Kidney epithelial cell (primary cell): ENCODE results near the gene B3GAT1. TPM values are rescaled to one million over a fixed set of nuclear protein-coding genes. Genes with fewer than 3 reads are reported as not detected.

Source experiments
- DNase-seq: peaks from one replicate; pipeline ENCODE4 v3.0.0-alpha.2; 2010; ENCODE audit warnings: low read depth
- H3K27me3 ChIP-seq: 2 replicates; pipeline ENCODE4 v1.6.0; 2011; ENCODE audit warnings: low read length; ENCODE audit not compliant: control insufficient read depth, insufficient read depth
- H3K36me3 ChIP-seq: 2 replicates; pipeline ENCODE4 v1.5.1; 2011; ENCODE audit warnings: low read length; ENCODE audit not compliant: control insufficient read depth, insufficient read depth
- H3K4me3 ChIP-seq: 2 replicates; pipeline ENCODE4 v1.5.1; 2011; ENCODE audit warnings: low read depth, mild to moderate bottlenecking, control low read depth, low read length
- total RNA-seq: library from RNA; depleted of rRNA; stranded (reverse); fragments of >200 nt; gene quantifications from 2 replicates; pipeline ENCODE4 v1.2.3, GENCODE V29; 2015
- TF ChIP-seq, protein P1 (sequence below): IDR thresholded peaks from 2 replicates; pipeline ENCODE4 v1.5.1; 2011; ENCODE audit warnings: mild to moderate bottlenecking, moderate library complexity, low read length, control low read depth, inconsistent platforms; ENCODE audit not compliant: insufficient read depth, poor library complexity, severe bottlenecking

The B3GAT1 gene
- total RNA-seq, 1 donor from 2014 or later, result 0.71 TPM

DNA sequence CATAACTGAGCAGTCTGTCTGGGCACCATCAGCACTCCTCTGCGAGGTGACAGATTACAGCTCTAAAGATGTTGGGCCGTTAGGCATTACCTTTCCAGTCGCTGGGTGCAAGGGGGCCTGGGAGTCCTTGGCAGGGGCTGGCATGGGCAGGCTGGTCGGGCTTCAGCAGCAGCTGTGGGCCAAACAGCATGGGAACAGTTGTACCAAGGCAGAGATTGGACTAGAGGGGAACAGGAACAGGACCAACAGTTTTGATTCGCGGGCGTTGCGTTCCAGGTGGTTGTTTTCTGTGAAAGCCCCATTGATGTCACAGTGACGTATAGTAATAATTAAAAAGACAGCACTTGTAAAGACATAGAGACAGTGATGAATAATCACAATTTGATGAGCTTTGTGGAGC is 25.8 kb upstream of the B3GAT1 start:
- TF ChIP-seq, protein P1, sequence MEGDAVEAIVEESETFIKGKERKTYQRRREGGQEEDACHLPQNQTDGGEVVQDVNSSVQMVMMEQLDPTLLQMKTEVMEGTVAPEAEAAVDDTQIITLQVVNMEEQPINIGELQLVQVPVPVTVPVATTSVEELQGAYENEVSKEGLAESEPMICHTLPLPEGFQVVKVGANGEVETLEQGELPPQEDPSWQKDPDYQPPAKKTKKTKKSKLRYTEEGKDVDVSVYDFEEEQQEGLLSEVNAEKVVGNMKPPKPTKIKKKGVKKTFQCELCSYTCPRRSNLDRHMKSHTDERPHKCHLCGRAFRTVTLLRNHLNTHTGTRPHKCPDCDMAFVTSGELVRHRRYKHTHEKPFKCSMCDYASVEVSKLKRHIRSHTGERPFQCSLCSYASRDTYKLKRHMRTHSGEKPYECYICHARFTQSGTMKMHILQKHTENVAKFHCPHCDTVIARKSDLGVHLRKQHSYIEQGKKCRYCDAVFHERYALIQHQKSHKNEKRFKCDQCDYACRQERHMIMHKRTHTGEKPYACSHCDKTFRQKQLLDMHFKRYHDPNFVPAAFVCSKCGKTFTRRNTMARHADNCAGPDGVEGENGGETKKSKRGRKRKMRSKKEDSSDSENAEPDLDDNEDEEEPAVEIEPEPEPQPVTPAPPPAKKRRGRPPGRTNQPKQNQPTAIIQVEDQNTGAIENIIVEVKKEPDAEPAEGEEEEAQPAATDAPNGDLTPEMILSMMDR, result no peak
- no peaks in the 10 kb centered on the region for H3K36me3 ChIP-seq

DNA sequence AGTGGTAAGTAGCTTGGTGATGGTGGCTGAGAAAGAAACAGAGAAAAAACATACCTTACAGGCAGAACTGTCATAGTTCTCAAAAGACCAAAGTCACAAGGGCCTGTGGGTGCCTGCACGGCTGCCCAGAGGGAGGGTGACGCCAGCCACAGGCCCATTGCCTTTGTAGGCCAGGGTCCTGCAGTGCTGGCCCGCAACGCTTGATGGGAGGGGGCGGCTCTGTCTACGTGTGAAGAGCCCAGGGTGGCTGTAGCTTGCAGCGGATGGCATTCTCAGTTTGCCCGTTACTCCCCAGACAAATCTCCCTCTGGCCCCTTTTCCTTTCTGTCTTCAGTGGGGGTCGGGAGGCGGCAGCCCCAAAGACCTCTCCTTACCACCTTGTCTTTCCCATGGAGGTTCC is 24.7 kb upstream of the B3GAT1 start:
- TF ChIP-seq, protein P1, result no peak
- Histone ChIP-seq H3K27me3 (no peaks in the 10 kb centered on the region), H3K36me3 (no peaks in the 10 kb centered on the region), H3K4me3 (no peak overlapping the region)
- DNase-seq, result no peak

More for the DNA sequence above, 25.8 kb upstream of the B3GAT1 start:
- Histone ChIP-seq H3K27me3 (no peaks in the 10 kb centered on the region), H3K4me3 (no peak overlapping the region)
- DNase-seq, result no peak

DNA sequence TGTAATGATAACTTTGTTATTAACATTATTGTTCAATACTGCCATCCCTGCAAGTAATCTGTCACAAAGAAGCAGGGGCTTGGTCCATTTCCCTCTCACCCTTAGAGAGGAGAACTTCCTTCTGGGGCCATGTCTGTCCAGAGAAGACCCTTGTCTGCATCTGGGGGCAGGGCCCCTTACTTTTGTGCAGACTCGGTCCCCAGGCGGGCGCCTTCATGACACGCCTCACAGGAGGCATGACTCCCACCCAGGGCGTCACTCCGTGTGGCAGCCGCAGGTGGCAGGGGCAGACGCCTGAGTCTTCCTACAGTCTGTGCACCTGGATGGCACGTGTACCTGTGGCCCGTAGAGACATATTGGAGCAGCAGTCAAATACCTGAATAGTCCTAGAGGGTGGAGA is 21.8 kb upstream of the B3GAT1 start:
- H3K4me3 ChIP-seq, result no peak overlapping the region
- no peaks in the 10 kb centered on the region for H3K36me3 ChIP-seq
- DNase-seq, result no peak
- TF ChIP-seq, protein P1, result no peak
- H3K27me3 ChIP-seq, result no peaks in the 10 kb centered on the region

DNA sequence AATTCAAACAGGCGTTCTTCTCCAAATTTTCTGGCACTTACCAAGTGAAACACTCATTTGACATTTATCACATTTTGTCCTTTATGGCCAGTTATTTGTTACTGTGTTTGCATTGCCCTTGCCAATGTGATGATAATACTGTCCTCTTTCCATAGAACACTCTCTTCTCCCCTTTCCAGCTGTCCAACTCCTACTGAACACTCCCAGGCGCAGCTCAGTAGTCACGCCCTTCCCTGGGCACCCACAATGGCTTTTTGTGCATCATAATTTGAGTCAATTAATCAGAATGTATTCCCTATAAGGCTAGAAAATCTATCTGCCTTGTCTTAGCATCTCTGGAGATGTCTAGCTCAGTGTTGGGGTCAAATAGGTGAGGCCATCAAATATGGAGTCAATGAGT is 21.2 kb upstream of the B3GAT1 start:
- Histone ChIP-seq H3K4me3 (no peak overlapping the region), H3K27me3 (no peaks in the 10 kb centered on the region), H3K36me3 (no peaks in the 10 kb centered on the region)
- DNase-seq, result no peak
- TF ChIP-seq, protein P1, result no peak

DNA sequence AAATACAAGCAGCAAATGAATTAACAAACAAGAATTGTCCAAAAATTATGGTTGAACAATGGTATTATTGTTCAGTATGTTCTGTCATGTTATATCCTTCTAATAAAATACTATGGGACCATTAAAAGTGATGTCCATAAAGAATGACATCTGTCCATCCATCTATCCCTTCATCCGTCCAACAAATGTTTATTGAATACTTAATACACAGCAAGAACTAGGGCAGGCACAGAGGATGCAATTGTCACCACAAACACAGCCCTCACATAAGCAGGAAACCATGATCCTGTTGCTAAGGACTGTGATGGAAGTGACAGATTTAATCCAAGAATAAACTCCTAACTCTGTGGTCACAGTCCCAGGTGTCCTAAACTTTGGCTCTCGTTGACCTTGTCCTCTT is 20.7 kb upstream of the B3GAT1 start:
- no peaks in the 10 kb centered on the region for H3K27me3 ChIP-seq
- TF ChIP-seq, protein P1, result no peak
- no peak for DNase-seq
- H3K4me3 ChIP-seq, result no peak overlapping the region
- no peaks in the 10 kb centered on the region for H3K36me3 ChIP-seq

DNA sequence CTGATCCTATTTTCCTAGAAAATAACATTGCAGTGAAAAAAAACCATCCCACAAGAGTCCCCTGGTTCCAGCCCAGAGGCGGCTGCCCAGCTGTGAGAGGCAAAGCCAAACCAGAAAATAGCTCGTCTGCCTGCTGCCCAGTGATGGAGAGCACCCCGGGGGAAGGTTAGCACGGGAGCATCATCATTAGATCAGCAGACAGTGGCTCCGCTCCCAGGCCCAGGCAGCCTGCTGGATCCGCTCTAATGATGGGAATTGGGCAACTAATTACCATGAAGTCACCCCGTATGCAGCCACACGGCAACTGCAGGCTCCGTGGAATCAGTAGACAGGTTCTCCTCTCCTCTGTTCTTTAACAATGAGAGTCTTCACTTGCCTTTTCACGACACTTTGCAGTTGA is 17.1 kb upstream of the B3GAT1 start:
- no peaks in the 10 kb centered on the region for H3K27me3 ChIP-seq
- no peaks in the 10 kb centered on the region for H3K36me3 ChIP-seq
- H3K4me3 ChIP-seq, result no peak overlapping the region
- DNase-seq, result no peak
- TF ChIP-seq, protein P1, result no peak
